ENCODE results near the gene CERS5.

DNA sequence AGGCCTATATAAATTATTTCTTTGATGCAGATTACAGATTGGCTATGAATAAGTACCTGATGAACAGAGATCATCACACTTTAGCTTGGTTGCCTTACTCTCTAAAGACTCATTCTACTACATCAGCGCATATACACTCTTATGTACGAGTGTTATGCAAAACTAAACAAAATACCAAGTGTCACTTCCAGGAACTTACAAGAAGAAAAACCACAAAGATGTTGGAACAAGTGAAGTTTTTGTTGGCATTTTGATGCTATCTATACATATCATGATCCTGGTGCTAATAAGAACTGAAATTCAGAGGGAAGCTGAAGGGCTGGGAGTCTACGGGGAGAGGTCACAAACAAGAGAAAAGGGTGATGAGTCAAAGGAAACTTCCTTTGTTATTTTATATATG, 47.9 kb upstream of the CERS5 start:
- no peak for TF ChIP-seq EZH2 (IDR thresholded peaks at IDR 0.05; ENCODE audit: borderline replicate concordance, low read length)
- TF ChIP-seq, protein P1, sequence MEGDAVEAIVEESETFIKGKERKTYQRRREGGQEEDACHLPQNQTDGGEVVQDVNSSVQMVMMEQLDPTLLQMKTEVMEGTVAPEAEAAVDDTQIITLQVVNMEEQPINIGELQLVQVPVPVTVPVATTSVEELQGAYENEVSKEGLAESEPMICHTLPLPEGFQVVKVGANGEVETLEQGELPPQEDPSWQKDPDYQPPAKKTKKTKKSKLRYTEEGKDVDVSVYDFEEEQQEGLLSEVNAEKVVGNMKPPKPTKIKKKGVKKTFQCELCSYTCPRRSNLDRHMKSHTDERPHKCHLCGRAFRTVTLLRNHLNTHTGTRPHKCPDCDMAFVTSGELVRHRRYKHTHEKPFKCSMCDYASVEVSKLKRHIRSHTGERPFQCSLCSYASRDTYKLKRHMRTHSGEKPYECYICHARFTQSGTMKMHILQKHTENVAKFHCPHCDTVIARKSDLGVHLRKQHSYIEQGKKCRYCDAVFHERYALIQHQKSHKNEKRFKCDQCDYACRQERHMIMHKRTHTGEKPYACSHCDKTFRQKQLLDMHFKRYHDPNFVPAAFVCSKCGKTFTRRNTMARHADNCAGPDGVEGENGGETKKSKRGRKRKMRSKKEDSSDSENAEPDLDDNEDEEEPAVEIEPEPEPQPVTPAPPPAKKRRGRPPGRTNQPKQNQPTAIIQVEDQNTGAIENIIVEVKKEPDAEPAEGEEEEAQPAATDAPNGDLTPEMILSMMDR (IDR thresholded peaks at IDR 0.05; ENCODE audit: low read length), result no peak

Data from OCI-LY1 (cell line).